ENCODE results near the gene FUT2.

- TF ChIP-seq EZH2phosphoT487 (IDR thresholded peaks at IDR 0.05; ENCODE audit: insufficient read depth, low read depth), result no peak
- no peak for TF ChIP-seq EZH2 (IDR thresholded peaks at IDR 0.05; ENCODE audit: insufficient read depth, poor library complexity, severe bottlenecking)
Observed at GRCh38 chr19:48669903-48670668, 25.7 kb upstream of the FUT2 start.
